GM12892 (cell line): ENCODE measurements around the gene MS4A6E.

Experiments used
- POLR2A ChIP-seq: IDR thresholded peaks from 2 replicates; pipeline ENCODE4 v1.6.1; 2011; ENCODE audit warnings: low read depth, low read length, control low read depth
- POLR2AphosphoS5 ChIP-seq: IDR thresholded peaks from 2 replicates; pipeline ENCODE4 v1.6.1; 2011; ENCODE audit warnings: low read depth, low read length, control low read depth
- TAF1 ChIP-seq: IDR thresholded peaks from 2 replicates; pipeline ENCODE4 v1.6.1; 2011; ENCODE audit warnings: low read depth, mild to moderate bottlenecking, control low read depth, low read length, borderline replicate concordance

GRCh38 chr11:60339356-60339755, 12.3 kb downstream of the MS4A6E start:
- no peak for TF ChIP-seq POLR2A
- no peak for TF ChIP-seq POLR2AphosphoS5
- TF ChIP-seq TAF1: no peak
